GM20000 (cell line): ENCODE data around the gene CD48.
"Not testable (repeated sequence)": the region's sequence is repeated elsewhere in the genome, so short reads cannot be mapped to it uniquely, and the experiment has no call there.

ENCODE experiments used
- DNase-seq: peaks from one replicate; pipeline ENCODE4 v3.0.0; 2012; ENCODE audit warnings: low spot score
- TF ChIP-seq, protein P1 (sequence below): IDR thresholded peaks from 2 replicates; pipeline ENCODE4 v1.5.1; 2012; ENCODE audit warnings: mild to moderate bottlenecking, control low read depth; ENCODE audit errors: extremely low read depth, missing control alignments

The CD48 gene

DNA sequence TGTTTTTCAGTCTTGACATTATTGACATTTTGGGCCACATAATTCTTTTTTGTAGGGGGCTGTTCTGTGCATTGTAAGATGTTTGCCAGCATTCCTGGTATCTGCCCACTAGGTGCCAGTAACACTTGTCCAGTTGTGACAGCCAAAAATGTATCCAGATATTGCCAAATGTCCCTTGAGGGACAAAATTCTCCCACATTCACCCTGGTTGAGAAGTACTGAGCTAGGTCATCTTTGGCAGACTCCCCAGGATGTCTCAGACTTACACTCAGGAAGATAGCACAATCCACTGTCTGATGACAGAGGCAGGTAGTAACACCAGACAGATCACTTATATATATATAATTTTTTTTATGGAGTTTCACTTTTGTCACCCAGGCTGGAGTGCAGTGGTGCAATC lies 5.9 kb downstream of the CD48 start:
- DNase-seq, result no peak
- TF ChIP-seq, protein P1, sequence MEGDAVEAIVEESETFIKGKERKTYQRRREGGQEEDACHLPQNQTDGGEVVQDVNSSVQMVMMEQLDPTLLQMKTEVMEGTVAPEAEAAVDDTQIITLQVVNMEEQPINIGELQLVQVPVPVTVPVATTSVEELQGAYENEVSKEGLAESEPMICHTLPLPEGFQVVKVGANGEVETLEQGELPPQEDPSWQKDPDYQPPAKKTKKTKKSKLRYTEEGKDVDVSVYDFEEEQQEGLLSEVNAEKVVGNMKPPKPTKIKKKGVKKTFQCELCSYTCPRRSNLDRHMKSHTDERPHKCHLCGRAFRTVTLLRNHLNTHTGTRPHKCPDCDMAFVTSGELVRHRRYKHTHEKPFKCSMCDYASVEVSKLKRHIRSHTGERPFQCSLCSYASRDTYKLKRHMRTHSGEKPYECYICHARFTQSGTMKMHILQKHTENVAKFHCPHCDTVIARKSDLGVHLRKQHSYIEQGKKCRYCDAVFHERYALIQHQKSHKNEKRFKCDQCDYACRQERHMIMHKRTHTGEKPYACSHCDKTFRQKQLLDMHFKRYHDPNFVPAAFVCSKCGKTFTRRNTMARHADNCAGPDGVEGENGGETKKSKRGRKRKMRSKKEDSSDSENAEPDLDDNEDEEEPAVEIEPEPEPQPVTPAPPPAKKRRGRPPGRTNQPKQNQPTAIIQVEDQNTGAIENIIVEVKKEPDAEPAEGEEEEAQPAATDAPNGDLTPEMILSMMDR, result no peak

DNA sequence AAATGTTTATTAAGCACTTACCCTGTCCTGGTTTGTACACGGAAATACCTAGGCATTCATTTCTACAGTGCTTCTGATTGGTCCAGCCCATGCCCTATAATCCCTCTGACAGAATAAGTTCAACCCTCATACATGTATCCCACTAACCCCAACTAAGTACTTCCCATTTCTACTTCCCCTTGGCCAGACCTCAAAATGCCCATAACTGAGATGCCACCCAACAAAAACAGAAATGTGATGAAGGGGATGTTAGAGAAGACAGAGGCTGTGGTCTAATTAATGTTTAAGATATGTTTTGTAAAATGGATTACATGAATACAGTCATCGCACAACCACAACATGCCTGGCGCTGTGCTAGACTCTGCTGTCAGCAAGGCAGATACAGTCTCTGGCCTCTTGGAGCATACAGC lies 6.4 kb downstream of the CD48 start:
- DNase-seq, result not testable (repeated sequence)

DNA sequence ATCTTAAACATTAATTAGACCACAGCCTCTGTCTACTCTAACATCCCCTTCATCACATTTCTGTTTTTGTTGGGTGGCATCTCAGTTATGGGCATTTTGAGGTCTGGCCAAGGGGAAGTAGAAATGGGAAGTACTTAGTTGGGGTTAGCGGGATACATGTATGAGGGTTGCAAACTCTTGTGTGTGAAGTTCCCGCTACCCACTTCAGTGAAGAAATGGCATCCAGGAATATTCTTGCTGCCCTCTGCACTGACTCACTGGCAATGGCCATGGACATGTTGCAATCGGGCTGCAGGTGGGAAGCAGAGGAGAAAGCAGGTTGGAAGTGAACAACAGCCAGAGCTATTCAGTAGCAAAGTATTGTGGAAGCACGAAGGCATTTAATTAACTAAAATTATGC lies 7.4 kb downstream of the CD48 start:
- no peak for DNase-seq
- TF ChIP-seq, protein P1, result no peak

DNA sequence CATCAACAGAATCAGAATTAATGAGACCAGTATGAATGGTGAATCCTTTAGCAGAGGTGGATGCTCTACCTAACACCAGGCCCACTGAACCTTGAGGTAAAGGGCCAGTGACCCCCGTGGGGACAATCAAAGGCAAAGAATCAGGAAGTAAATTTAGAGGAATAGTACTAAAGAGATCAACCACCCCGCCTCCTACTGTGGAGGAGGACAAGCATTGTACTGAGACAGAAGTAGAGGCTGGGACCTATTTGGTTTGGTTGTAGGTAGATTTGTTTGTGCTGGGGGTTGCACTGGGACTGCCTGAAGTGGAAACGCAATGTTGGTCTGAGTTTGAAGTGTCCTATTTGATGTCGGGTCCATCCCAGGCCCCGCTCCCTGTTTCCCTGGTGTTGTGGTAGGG lies 9.5 kb downstream of the CD48 start:
- TF ChIP-seq, protein P1, result no peak
- DNase-seq, result no peak

DNA sequence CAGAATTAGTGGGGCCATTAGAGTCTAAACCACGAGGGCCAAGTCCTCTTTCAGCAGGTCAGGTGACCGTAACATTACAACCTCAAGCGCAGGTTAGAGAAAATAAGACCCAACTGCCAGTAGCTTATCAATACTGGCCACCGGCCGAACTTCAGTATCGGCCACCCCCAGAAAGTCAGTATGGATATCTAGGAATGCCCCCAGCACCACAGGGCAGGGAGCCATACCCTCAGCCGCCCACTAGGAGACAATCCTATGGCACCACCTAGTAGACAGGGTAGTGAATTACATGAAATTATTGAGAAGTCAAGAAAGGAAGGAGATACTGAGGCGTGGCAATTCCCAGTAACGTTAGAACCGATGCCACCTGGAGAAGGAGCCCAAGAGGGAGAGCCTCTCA lies 19.2 kb downstream of the CD48 start:
- DNase-seq, result not testable (repeated sequence)

DNA sequence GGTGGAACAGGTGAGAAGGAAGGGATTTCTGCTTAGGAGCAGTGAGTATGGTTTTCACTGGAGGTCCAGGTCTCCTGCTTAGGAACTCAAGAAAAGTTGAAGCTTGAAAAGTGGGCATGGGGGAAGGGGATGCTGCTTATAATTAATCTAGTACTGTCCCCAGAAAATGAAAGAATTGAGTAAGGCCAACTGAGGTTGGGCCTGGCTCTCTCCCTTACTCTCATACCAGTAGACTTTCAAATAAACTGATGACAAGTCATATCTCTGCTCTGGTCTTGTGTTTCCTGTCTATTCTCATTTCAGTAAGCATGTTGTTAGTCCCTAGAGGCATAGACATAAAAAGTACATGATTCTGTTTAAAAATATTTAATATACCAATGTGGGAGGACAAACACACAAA lies 26.4 kb downstream of the CD48 start:
- DNase-seq, result no peak
- TF ChIP-seq, protein P1, result no peak

DNA sequence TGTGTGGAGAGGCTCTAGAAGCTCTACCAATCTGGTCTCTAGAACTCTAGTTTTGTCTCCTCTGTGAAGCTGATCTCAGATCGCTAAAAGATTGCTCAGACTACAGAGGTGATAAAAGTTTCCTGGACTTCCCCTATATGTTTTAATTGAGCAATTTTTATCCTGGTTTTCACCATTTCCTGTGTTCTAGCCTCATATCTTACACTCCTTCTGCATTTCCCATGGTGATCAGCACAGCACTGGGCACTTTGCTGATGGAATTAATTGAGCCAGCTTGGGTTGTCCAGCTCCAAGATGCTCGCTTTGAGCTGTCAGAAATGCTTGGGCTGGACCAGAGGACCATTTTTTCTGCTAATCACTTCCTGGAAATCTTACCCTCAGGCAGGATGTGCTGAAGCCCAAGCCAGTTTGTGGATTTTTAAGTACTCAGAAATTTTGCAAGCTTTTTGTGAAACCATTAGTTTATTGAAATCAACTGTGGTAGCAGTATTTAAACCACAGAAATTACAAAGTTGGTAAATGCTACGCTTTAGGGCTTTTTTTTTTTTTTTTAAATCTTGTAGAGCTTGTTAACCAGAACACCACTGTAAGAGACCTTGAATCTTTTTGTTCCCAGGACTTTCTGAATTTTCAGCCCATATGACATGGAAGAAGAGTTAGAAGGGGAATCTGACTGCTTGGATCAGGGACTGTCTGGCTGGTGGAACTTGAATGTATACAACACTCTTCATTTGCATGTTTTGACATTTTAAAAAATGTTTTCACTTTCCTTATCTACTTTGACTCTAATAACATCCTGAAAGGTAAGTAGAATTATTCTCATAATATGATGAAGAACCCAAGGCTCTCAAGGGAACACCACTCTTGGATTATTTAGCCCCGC lies 28.4 kb downstream of the CD48 start:
- DNase-seq, result no peak
- TF ChIP-seq, protein P1, result no peak

DNA sequence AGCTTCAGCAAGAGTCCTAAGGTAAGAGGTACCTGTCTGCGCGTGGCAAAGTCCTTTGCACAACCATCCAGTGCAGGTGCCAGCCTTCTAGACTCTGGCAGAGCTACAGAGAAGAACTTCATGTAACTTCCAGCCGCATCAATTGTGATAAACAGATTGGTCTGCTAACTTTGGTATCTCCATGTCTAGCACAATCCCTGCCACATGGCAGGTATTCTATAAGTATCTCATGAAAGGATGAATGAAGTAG lies 29.8 kb downstream of the CD48 start:
- no peak for DNase-seq
- TF ChIP-seq, protein P1, result no peak
